ENCODE data around the gene FNBP1L.

DNA sequence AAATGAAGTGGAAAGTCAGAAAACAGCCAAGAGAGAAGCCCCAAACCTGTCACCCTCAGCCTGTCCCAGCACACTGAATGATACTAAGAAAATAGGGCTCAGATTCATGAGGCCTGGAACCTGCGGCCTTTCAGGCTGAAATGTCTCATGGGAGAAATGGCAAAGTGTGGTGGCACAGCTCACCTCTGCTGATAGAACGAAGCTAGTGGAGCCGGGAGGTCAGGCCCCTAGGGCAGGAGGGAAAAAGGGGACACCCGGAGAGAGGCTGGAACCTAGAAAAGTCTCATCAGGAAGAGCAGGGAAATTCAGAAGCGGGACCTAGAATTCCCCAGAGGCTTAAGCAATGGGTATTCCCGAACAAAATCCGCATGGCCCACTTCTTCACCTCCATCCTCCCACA is 126.6 kb downstream of the FNBP1L start:
- TF ChIP-seq TAF1 (IDR thresholded peaks at IDR 0.05; ENCODE audit: low read depth, low read length) (no peak), POLR2A (IDR thresholded peaks at IDR 0.05; ENCODE audit: low read depth, low read length) (no peak), POLR2AphosphoS5 (IDR thresholded peaks at IDR 0.05; ENCODE audit: low read depth, low read length) (no peak), SPI1 (IDR thresholded peaks at IDR 0.05; ENCODE audit: low read depth, low read length) (no peak), PAX5 (IDR thresholded peaks at IDR 0.05; ENCODE audit: insufficient read depth, low read length, severe bottlenecking) (no peak)

Measured in GM12891 (cell line).